HCT116 (cell line): ENCODE data around the gene FAM118B. TPM values are rescaled to one million over a fixed set of nuclear protein-coding genes. Genes with fewer than 3 reads are reported as not detected.

ENCODE experiments used
- ATAC-seq: fragments of 200-7000 bp; cut with Tn5 transposase; 2 replicates; pipeline ENCODE4 v1.9.1; 2020; ENCODE audit warnings: mild to moderate bottlenecking, moderate library complexity
- BruUV-seq: library from RNA; stranded (reverse); fragments of 400-500 nt; replicated peaks from 2 replicates; lab custom pipeline; 2021; lab: Mats Ljungman, UMichigan
- CTCF ChIA-PET: fragments of 300-600 bp; sonication (Branson Sonifier 250); formaldehyde crosslinking; loops from one replicate; lab custom pipeline; 2021; ENCODE audit warnings: antibody characterized with exemption; lab: Charles Lee
- POLR2A ChIA-PET: fragments of 300-600, 350-600 bp; sonication (Branson Sonifier 250); formaldehyde crosslinking; loops from one replicate; lab custom pipeline; 2021; ENCODE audit warnings: antibody characterized with exemption; lab: Charles Lee
- RAD21 ChIA-PET, 2 experiments: fragments of 300-600 bp; sonication (Branson Sonifier 250); formaldehyde crosslinking; loops; one replicate each; lab custom pipeline; 2023; ENCODE audit warnings: low total read pairs in 2 of 2; ENCODE audit not compliant: uncharacterized antibody in 2 of 2, unreplicated experiment in 2 of 2, low non-redundant PET in 1 of 2; lab: Charles Lee
- DNase-seq: peaks from one replicate; pipeline ENCODE4 v3.0.0-alpha.2; 2010; ENCODE audit warnings: low read depth, low spot score
- H2AFZ ChIP-seq: fragments of 200-600 bp; shearing (Covaris generic), sonication (generic); 2 replicates; pipeline ENCODE4 v1.6.1; 2017; ENCODE audit warnings: low read depth, mixed run types, mixed read lengths, antibody characterized with exemption, low read length; ENCODE audit not compliant: poor library complexity, severe bottlenecking
- H3K27ac ChIP-seq: 2 replicates; pipeline ENCODE4 v1.5.1; 2012; ENCODE audit warnings: low read depth, low read length
- H3K27me3 ChIP-seq: fragments of 200-600 bp; sonication (generic); 2 replicates; pipeline ENCODE4 v1.6.1; 2016; ENCODE audit warnings: mixed run types, low read length, mixed read lengths; ENCODE audit not compliant: insufficient read depth
- H3K36me3 ChIP-seq, 2 experiments: fragments of 200-500 bp in 1 of 2; fragments of 200-600 bp in 1 of 2; sonication (Bioruptor generic) in 1 of 2; sonication (generic) in 1 of 2; 2 replicates each; pipeline versions ENCODE4 v1.5.1 to v1.6.1; 2014 to 2016; ENCODE audit warnings: low read length in 2 of 2, inconsistent platforms in 1 of 2, mixed read lengths in 1 of 2, mixed run types in 1 of 2; ENCODE audit not compliant: insufficient read depth in 2 of 2, control insufficient read depth in 1 of 2
- H3K4me1 ChIP-seq, 2 experiments: fragments of 200-600 bp in 1 of 2; sonication (generic) in 1 of 2; 2 replicates each; pipeline versions ENCODE4 v1.5.1 to v1.6.1; 2012 to 2017; ENCODE audit warnings: low read length in 2 of 2, inconsistent platforms in 1 of 2, mild to moderate bottlenecking in 1 of 2, mixed read lengths in 1 of 2, mixed run types in 1 of 2, moderate library complexity in 1 of 2; ENCODE audit not compliant: insufficient read depth in 2 of 2, control insufficient read depth in 1 of 2
- H3K4me2 ChIP-seq: fragments of 200-600 bp; sonication (generic); 2 replicates; pipeline ENCODE4 v1.6.1; 2017; ENCODE audit warnings: mixed run types, low read length, mixed read lengths
- H3K4me3 ChIP-seq, 2 experiments: fragments of 200-600 bp in 1 of 2; sonication (generic) in 1 of 2; replicated peaks in 1 of 2; 2 replicates each; pipeline ENCODE4 v1.5.1; 2011 to 2016; ENCODE audit warnings: low read length in 2 of 2, control low read depth in 1 of 2, low read depth in 1 of 2, mild to moderate bottlenecking in 1 of 2, mixed read lengths in 1 of 2, mixed run types in 1 of 2
- H3K79me2 ChIP-seq: fragments of 200-600 bp; sonication (generic); 2 replicates; pipeline ENCODE4 v1.6.1; 2017; ENCODE audit warnings: mild to moderate bottlenecking, mixed run types, low read length, moderate library complexity, mixed read lengths; ENCODE audit not compliant: insufficient read depth
- H3K9ac ChIP-seq: fragments of 200-600 bp; sonication (generic); 2 replicates; pipeline ENCODE4 v1.6.1; 2016; ENCODE audit warnings: low read length, mixed read lengths
- H3K9me2 ChIP-seq: fragments of 200-600 bp; sonication (generic), shearing (Covaris generic); 2 replicates; pipeline ENCODE4 v1.6.1; 2017; ENCODE audit warnings: mixed run types, mild to moderate bottlenecking, moderate library complexity; ENCODE audit not compliant: insufficient read depth
- H3K9me3 ChIP-seq, 2 experiments: fragments of 200-500 bp in 1 of 2; fragments of 200-600 bp in 1 of 2; sonication (Bioruptor generic) in 1 of 2; sonication (generic) in 1 of 2; 2 replicates each; pipeline ENCODE4 v1.6.1; 2014 to 2017; ENCODE audit warnings: low read length in 2 of 2, mixed read lengths in 2 of 2, inconsistent platforms in 1 of 2, low read depth in 1 of 2, mild to moderate bottlenecking in 1 of 2, mixed run types in 1 of 2, moderate library complexity in 1 of 2; ENCODE audit not compliant: control insufficient read depth in 1 of 2, insufficient read depth in 1 of 2
- H4K20me1 ChIP-seq: fragments of 200-600 bp; sonication (generic), shearing (Covaris generic); 2 replicates; pipeline ENCODE4 v1.6.1; 2017; ENCODE audit warnings: mixed run types, mild to moderate bottlenecking, moderate library complexity; ENCODE audit not compliant: insufficient read depth
- EZH2phosphoT487 ChIP-seq: fragments of 200-600 bp; IDR thresholded peaks from 2 replicates; pipeline ENCODE4 v1.6.1; 2018; ENCODE audit warnings: antibody characterized with exemption, borderline replicate concordance
- POLR2A ChIP-seq: IDR thresholded peaks from 2 replicates; pipeline ENCODE4 v1.7.0; 2011; ENCODE audit warnings: borderline replicate concordance; ENCODE audit not compliant: insufficient read depth, insufficient read length; ENCODE audit errors: extremely low read depth
- REST ChIP-seq: IDR thresholded peaks from 2 replicates; pipeline ENCODE4 v1.6.1; 2012; ENCODE audit warnings: low read depth
- SIN3A ChIP-seq: IDR thresholded peaks from 2 replicates; pipeline ENCODE4 v1.6.1; 2012; ENCODE audit warnings: low read depth
- SP1 ChIP-seq: IDR thresholded peaks from 2 replicates; pipeline ENCODE4 v1.6.1; 2012; ENCODE audit warnings: low read depth
- YY1 ChIP-seq: IDR thresholded peaks from 2 replicates; pipeline ENCODE4 v1.6.1; 2011; ENCODE audit warnings: low read length, low read depth, moderate library complexity, mild to moderate bottlenecking; ENCODE audit not compliant: insufficient replicate concordance; ENCODE audit errors: extremely low read depth
- ZBTB33 ChIP-seq: IDR thresholded peaks from 2 replicates; pipeline ENCODE4 v1.6.1; 2011; ENCODE audit warnings: mild to moderate bottlenecking, low read length, moderate library complexity; ENCODE audit not compliant: insufficient replicate concordance; ENCODE audit errors: extremely low read depth
- intact Hi-C: fragments of 100-400 bp; cut with micrococcal nuclease; formaldehyde crosslinking; loops from 2 replicates; pipeline ENCODE4 v1.10.0; 2022
- total RNA-seq: library from RNA; stranded (reverse); gene quantifications from one replicate; pipeline ENCODE4 v1.2.1, GENCODE V29; 2021; ENCODE audit not compliant: unreplicated experiment
- TF ChIP-seq, protein P1 (sequence below), 3 experiments: fragments of 200-600 bp in 1 of 3; sonication (generic) in 1 of 3; IDR thresholded peaks in 2 of 3; conservative IDR thresholded peaks in 1 of 3; 2 replicates each; pipeline ENCODE4 v1.5.1; 2012 to 2017; ENCODE audit warnings: low read depth in 2 of 3, low read length in 2 of 3, antibody characterized with exemption in 1 of 3, borderline replicate concordance in 1 of 3, control low read depth in 1 of 3, mild to moderate bottlenecking in 1 of 3, mixed read lengths in 1 of 3, mixed run types in 1 of 3, moderate library complexity in 1 of 3; ENCODE audit not compliant: insufficient read depth in 1 of 3

Gene FAM118B
- total RNA-seq, 1 experiment from 2014 or later = 12.8 TPM

- Histone ChIP-seq H4K20me1 (no peaks in the 10 kb centered on the region), H3K9me2 (no peaks in the 10 kb centered on the region), H3K36me3 (peaks cover 0 to 7% of the 10 kb centered on the region in 2 experiments; a peak in 2 of 4 replicates), H3K27ac (no peak overlapping the region), H3K9ac (no peak overlapping the region), H3K4me2 (no peak overlapping the region), H3K4me3 (no peak overlapping the region), H3K79me2 (peaks cover 11% of the 10 kb centered on the region; the same call in 1 of the 2 replicates), H2AFZ (no peak overlapping the region), H3K27me3 (no peaks in the 10 kb centered on the region), H3K9me3 (no peaks in the 10 kb centered on the region), H3K4me1 (peaks cover 11 to 26% of the 10 kb centered on the region in 2 experiments; a peak in 3 of 4 replicates)
- CTCF ChIA-PET = no interaction called here
- DNase-seq (no peak), ATAC-seq (no peak)
- no TSS peak for BruUV-seq
- TF ChIP-seq POLR2A (no peak), EZH2phosphoT487 (no peak), REST (no peak), SP1 (no peak), ZBTB33 (no peak), YY1 (no peak), SIN3A (no peak)
- TF ChIP-seq, protein P1, sequence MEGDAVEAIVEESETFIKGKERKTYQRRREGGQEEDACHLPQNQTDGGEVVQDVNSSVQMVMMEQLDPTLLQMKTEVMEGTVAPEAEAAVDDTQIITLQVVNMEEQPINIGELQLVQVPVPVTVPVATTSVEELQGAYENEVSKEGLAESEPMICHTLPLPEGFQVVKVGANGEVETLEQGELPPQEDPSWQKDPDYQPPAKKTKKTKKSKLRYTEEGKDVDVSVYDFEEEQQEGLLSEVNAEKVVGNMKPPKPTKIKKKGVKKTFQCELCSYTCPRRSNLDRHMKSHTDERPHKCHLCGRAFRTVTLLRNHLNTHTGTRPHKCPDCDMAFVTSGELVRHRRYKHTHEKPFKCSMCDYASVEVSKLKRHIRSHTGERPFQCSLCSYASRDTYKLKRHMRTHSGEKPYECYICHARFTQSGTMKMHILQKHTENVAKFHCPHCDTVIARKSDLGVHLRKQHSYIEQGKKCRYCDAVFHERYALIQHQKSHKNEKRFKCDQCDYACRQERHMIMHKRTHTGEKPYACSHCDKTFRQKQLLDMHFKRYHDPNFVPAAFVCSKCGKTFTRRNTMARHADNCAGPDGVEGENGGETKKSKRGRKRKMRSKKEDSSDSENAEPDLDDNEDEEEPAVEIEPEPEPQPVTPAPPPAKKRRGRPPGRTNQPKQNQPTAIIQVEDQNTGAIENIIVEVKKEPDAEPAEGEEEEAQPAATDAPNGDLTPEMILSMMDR (IDR thresholded peaks at IDR 0.05 in 2 of 3, conservative IDR thresholded peaks at IDR 0.05 in 1 of 3; ENCODE audit: borderline replicate concordance in 1 of 3, insufficient read depth in 1 of 3, low read depth in 2 of 3, low read length in 2 of 3) = no peak
- intact Hi-C loops = no loop called here
- POLR2A ChIA-PET = interaction anchor here (1.3 kb wide), 1 partner anchor 12 kb away, joined by 4 read pairs; the partner anchor contains the start of genes FOXRED1 and SRPRA
- RAD21 ChIA-PET = no interaction called here
These were observed 69.7 kb downstream of the FAM118B start for GRCh38 chr11:126281245-126281644.
